GM18907 (cell line): Measurements from ENCODE around the gene HNRNPAB.

Experiments used
- ATAC-seq: cut with Tn5 transposase; IDR thresholded peaks from one replicate; pipeline ENCODE4 v1.9.1; 2021; ENCODE audit warnings: mild to moderate bottlenecking, moderate library complexity; ENCODE audit not compliant: unreplicated experiment

Gene HNRNPAB

DNA sequence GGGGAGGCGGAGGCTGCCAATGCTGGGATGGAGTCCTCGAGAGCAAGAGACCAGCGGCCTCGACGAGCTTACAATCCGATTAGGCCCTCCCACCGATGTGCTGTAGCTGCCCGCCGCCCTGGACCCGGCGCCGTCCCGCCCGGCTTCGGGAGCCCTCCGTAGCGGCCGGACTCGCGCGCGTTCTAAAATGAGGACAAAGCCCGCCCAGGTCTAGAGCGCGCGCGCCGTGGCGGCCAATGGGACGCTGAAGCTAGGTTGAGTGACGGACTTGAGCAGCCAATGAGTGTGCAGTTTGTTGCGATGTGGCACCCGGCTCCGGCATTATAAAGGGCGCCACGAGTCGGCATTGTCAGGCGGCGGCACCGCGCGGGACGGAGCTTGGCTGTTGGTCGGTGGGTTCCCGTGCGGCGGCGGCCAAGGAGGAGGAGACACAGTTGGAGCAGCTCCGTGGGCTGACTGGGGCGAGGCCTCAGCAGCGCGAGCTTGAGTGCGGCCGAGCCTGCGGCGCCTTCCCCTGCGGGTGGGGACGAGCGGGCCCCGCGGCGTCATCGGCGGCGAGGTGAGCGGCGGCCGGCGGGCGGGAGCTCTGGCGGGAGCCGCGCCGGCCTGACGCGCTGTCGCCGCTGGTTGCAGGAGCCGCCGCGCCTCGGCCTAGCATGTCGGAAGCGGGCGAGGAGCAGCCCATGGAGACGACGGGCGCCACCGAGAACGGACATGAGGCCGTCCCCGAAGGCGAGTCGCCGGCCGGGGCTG lies at the start of gene HNRNPAB:
Gene HNRNPAB (plus strand): TSS at position 352 of the 753 bp plus-strand sequence. CDS start 305 bp downstream, at position 657.
- ATAC-seq, result peak; percentile 88

DNA sequence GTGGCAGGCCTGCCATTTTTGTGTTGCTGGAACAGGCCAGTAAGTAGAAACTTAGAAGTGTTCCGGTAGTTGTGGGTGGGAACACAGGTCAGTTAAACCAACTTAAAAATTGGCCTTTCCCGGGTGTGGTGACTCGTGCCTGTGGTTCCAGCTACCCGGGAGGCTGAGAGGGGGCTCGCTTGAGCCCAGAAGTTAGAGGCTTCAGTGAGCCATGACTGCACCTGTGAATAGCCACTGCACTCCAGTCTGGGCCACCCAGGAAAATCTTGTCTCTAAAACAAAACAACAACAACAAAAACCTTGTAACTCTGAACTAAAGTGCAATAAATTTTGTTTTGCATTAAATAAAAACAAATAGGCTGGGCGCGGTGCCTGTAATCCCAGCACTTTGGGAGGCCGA lies 49.3 kb upstream of the HNRNPAB start:
- ATAC-seq, result no peak

DNA sequence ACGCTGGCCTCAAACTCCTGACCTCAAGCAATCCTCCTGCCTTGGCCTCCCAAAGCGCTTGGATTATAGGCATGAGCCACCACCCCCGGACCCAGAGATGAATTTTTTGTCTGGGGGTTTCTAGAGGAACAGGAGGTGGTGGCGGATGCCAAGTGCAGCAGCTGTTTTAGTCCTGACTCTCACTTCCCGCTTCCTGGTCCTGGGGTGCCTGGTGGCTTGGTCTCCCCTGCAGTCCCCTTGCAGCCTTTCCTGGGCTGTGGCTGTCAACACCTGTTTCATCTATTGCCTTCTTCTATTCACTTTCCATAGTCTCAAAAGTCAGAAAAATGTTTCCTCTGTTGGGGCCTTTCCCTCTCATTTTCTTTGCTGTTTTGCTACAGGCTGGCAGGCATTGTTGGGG lies 44.2 kb upstream of the HNRNPAB start:
- no peak for ATAC-seq

DNA sequence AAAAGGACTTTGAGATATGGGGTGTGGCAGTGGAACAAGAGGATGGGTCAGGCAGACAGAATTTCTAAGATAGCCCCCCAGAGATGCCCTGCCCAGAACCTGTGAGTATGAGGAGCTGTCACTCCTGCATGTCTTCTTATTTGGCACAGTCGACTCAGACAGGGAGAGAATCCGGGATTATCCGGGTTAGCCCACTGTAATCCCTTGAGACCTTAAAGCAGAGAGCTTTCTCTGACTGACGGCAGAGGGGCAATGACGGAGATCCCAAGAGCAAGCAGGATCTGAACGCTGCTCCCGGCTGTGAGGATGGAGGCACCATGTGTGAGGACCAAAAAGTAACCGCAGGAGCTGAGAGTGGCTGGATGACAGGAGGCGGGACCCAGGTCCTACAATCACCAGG lies 41.9 kb upstream of the HNRNPAB start:
- no peak for ATAC-seq

DNA sequence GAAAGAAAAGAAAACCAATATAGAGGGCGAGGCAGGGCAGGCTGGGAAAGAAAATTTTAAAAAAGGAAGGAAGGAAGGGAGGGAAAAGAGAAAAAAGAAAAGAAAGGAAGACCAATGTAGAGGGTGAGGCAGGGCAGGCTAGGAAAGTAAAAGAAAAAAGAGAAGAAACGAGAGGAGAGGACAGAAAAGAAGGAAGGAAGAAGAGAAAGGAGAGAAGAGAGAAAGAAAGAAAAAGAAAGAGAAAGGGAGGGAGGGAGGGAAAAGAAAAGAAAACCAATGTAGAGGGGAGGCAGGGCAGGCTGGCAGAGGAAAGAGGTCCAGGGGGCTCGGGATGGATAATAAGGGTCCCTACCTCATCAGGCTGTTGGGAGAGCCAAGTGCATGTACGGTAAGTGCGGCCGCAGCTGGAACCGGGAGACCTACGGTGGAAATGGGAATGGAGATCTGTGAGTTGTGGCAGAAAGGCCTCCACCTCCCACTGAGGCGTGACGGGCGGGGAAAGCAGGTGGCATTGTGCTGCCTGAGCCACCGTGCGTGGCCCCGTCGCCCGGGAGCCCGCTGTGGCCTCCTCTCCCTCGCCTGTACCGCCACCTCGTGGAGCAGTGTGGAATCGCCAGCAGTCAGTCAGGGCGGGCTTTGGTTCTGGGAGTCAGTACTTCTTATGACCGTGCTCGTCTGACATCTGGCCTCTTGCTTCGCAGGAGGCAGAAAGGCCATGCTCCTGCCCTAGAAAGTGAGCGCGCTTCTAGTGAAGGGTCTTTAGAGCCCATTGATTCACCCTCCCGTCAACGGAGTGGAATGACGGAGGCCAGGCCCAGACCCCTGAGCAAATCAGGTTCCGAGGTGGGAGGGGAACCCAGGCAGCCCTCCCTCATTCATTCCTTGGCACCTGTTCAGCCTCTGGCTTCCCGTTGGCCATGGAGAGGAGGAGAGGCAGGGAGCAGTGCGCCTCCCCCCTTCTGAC lies 40.3 kb upstream of the HNRNPAB start:
- ATAC-seq, result peak; percentile 93

DNA sequence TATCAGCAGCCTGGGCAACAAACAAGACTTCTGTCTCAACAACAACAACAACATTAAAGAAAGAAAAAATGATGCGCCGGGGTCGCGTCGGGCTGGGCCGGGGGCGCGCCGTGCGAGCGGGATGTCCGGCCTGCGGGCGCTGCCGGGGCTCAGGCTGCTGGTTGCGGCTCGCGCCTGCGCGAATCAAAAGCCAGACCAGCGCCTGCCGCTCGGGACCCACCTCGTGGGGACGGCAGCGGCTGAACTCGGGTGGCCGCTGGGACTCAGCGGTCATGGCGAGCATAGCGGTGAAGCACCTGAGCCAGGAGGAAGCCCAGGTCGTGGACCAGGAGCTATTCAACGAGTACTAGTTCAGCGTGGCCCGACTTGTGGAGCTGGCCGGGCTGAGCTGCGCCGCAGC lies 38.8 kb upstream of the HNRNPAB start:
- ATAC-seq, result no peak

DNA sequence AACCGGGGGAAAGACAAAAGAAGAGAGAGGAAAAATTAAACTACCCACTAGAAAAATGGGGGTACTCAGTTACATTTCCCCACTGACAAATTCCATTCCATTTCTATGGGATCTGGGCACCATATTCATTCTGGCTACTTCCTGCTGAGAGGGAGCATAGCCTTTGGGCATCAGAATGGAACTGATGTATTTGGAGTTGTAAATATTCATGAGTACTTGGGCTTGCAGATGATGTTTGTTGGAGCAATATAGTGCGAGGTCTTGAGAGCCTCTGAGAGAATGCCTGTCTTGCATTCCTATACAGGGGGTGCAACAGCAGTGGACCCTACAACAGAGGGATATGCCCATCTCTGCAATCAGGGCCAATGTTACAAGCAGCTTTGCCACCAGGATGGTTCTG lies 33.9 kb upstream of the HNRNPAB start:
- ATAC-seq, result no peak

DNA sequence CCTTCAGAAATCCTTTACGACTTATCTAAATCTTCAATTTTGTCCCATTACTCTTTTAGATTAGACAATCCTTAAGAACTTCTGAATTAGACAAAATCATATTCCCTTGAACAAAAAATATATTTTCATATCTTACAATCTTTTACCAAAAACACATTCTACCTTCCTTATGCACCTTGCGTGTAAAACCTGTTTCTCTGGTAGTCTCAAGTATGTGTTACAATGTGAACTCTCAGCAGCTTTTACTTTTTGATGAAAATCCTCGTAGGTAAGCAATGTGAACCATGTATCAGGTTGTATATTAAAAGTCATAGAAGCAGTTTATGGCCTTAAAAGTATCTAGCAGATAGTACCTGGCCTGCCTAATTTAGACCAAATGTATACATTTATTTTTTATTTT lies 29.9 kb upstream of the HNRNPAB start:
- ATAC-seq, result no peak

DNA sequence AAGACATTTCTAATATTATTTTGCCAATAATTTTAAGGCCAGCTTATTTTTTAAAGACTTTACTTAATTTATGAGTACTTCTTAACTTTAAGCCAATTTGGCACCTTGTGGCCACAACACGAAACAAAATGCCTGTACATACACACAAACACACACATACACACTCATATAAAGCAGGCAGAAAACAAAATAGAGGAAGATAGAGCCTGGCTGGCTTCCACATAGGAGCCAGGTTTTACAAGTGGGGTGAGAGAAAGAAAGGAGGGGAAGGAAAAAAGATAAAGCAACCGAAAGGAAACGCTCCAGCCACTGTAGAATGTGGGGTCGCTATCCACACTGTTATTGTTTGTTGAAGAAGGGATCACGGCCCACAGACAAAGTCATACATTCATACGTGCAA lies 27.5 kb upstream of the HNRNPAB start:
- ATAC-seq, result no peak

DNA sequence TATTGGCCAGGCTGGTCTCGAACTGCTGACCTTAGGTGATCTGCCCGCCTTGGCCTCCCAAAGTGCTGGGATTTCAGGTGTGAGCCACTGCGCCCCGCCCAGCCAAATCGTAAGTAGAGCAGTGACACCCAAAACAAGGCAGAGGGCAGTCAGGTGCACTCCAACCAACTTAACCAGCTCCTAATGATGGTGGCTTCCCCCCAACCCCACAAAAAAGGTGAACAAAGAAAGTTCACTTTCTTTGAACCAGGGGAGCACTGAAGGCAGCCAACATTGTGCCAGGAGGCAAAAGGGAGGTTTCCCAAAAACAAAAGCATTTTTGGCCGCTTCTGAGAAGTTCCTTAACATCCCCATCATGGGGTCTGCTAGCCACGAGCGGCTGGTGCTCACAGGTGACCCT lies 26.8 kb upstream of the HNRNPAB start:
- ATAC-seq, result no peak

DNA sequence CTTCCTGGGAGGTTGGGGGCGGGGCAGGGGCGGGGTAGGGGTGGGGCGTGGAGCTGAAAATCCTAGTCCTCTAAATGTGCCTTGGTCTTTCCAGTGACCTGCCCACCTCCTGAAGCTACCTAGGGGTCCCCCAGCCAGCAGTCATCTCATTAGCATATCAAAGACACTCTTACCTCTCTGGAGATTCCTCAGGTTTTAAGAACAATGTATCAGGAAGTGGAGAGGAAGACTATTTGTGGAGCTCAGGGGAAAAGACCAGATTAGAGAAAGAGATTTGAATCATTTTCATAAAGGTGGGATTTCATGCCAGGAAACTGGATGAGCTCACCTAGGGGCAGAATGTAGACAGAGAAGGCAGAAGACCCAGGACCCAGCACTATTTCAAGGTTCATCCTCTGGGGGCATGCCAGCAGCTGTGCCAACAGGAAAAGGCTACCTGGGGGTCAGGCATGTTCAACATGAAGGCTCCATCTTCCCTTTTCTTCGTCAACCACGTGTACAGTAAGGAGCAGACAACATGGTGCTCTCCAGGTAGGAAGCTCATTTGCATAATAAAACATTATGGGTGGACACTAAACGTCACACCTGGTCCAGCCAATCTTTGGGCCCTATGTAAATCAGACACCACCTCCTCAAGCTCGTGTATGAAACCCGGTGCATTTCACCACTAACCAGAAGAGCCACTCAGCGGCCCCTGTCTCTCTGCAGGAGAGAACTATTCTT lies 24.0 kb upstream of the HNRNPAB start:
- no peak for ATAC-seq

DNA sequence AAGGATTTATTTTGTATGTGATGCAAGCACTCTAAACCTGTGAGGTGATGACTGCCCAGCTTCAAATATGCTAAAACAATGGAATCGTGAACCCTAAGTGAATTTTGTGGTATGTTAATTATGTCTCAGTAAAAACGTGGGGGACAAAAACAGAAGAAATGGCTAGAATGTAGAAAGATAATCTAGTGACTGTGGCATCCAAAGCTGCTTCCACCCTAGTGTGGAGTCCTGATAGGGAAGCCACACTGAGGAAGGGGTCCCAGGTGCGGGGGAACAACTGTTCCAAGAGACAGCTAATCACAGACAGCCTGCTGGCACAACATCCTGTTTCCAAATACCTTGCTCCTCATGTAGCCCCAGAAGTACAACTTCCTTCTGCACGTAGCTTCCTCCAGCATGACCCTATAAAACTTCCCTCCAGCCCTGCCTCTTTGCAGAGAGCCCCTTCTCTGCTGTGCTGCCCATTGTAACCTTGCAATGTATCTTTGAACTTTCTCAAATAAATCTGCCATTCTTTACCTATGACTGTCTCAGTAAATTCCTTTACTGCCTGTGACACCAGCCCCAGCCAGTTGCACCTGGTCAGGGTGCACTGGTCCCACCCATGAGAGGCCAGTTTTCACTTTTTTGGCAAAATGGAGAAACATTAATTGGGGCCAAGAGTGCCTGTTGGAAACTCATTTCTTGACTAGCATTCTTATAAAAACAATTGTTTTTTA lies 22.0 kb upstream of the HNRNPAB start:
- no peak for ATAC-seq

DNA sequence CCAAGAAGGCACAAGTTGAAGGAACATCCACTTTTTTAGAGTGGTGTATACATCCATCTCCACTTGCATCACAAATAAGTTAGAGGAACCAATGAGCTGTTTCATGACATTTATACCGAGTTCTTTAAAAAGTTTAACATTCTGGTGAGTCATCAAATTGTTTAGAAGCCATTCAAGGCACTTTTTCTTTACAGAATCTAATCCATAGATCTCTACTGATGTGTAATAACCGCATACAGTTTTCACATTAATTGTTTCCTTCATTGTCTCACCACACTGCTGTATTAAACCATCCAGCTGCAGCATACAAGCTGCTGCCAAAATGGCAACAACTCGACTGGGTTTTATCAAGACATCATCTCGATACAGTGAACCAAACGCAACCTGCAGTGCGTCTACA lies 17.9 kb upstream of the HNRNPAB start:
- ATAC-seq, result no peak

DNA sequence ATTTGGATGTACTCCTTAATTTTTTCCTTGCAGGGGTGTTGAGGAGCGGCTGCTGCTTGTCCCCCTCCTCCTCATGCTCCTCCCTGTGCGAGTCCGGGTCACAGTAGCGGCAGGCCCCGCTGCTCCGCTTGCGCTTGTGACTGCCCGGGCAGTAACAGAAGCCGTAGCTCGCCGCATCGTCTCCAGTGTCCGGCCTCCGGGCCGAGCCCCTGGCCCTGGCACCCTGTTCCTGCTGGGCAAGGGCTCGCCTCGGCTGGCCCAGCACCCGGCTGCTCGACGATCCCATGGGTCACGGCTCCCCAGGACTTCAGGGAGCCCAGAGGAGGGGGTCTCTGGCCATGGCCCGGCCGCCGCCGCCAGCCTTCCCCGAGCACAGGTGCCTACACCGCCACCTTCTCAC lies 17.3 kb upstream of the HNRNPAB start, which contains the start of gene GMCL2:
Gene GMCL2 (minus strand): TSS at position 358 of the 400 bp plus-strand sequence. CDS start 72 bp downstream, at position 286.
- no peak for ATAC-seq

DNA sequence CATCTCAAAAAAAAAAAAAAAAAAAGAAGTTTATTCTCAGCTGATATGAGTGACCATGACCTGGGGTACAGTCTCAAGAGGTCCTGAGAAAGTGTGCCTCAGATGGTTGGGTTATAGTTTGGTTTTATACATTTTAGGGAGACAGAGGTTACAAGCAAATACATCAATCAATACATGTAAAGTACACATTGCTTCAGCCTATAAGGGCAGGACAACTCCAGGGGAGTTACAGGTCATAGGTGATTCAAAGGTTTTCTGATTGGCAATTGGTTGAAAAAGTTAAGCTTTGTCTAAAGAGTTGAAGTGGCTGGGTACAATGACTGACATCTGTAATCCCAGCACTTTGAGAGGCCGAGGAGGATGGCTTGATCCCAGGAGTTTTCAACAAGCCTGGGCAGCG lies 14.9 kb upstream of the HNRNPAB start:
- ATAC-seq, result no peak

DNA sequence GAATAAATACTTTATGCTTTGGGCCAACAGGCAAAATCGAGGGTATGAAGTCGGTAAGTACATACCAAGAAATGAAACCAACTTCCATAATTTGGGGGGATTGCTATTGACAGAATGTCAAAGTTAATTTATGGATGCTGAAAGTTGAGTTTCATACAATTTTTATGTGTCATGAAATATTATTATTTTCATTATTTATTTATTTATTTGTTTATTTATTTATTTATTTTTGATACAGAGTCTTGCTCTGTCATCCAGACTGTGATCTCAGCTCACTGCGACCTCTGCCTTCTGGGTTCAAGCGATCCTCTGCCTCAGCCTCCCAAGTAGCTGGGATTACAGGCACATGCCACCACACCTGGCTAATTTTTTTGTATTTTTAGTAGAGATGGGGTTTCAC lies 12.7 kb upstream of the HNRNPAB start:
- no peak for ATAC-seq

DNA sequence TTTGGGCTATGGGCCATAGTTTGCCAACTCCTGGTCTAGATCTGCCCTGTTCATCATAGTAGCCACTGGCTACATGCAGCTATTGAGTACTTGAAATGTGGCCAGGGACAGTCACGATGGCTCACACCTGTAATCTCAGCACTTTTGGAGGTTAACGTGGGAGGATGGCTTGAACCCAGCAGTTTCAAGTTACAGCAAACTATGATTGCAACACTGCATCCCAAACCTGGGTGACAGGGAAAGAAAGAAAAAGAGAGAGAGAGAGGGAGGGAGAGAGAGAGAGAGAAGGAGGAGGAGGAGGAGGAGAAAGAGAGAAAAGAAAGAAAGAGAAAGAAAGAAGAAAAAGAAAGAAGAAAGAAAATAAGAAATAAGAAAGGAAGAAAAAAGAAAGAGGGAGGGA lies 12.1 kb upstream of the HNRNPAB start:
- ATAC-seq, result no peak

DNA sequence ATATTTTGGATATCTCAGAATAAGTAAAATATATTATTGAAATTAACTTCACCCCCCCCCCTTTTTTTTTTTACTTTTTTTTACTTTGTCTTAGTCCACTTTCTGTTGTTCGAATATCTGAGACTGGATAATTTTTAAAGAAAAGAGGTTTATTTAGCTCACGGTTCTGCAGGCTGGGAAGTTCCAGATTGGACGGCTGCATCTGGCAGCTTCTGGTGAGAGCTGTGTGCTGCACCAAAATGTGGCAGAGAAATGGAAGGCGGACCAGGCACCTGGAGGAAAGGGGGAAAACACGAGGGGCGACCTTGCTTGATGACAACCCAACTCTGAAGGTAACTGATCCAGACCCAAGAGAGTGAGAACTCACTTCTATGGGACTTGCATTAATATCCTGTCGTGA lies 11.5 kb upstream of the HNRNPAB start:
- no peak for ATAC-seq

DNA sequence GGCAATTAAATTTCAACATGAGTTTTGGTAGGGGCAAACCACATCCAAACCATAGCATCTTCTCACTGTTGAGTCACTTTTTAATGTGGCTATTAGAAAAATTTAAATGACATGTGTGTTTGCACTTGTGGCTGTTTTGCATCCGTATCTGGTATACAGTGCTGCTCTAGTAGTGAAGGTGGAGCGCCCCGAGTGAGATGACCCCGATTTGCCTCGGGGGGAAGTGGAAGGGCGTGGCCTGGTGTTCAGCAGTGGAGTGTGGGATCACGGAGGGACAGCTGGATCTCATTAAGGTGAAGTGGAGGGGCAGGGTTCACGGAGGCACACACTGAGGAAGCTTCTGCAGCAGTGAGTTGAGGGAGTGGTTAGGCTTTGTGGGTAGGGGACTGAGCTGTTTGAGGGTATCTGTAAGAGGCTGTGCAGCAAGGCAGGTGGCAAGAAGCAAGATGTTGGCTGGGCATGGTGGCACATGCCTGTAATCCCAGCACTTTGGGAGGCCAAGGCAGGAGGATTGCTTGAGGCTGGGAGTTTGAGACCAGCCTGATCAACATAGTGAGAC lies 11.0 kb upstream of the HNRNPAB start:
- no peak for ATAC-seq

DNA sequence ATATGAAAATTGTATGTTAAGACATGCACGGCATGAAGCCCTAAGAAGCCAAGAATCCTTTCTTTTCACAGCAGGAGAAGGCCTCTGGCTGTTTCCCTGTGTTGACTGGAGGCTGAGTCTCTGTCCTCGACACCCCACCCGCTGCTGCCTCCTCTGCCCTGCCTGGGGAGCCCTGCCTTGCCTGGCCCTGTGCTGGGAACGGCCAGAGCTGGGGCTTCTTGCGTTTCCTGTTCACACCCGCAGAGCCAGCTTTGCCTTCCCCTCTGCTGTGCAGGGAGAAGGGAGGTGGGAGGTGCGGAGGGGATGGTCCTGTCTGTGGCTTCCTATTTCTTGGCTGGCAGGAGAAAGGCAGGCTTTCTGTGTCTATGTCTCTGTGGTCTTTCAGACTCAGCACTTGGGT lies 10.3 kb upstream of the HNRNPAB start:
- no peak for ATAC-seq
